Measurements from ENCODE around the gene VGLL2.

DNA sequence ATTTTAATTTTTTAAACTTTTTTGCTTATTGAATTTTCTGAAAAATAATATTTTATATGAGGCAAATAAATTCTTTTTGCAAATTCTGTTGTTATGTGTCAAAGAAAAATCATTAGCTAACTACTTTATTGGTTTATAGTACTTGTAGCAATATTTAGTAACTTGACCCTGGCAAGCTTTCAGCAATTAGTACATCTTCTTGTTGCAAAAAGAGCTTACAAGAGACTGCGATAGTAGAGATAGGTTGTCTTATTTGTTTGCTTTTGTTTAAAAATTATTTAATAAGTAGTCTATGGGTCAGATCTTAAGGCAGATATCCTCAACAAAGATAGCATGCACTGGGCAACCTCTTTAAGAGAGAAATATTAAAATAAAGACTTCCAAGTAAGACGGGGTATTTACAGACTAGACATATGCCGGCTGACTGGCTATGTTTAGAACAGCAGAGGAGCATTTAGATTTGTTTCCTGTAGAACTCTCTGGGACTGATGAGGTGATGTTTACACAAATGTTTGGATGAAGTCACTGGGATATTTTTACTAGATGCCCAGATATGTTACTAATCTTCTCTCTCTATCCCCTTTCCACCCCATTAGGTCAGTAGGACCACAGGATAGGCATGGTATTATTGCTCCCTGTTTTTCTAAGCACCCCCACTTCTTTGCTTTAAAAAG, 25.0 kb downstream of the VGLL2 start:
- TF ChIP-seq CTCF (IDR thresholded peaks at IDR 0.05) (no peak), ZFX (IDR thresholded peaks at IDR 0.05; ENCODE audit: borderline replicate concordance) (no peak)
